Fibroblast of the conjunctiva (primary cell): ENCODE measurements around the gene CDC6.
"Not testable (repeated sequence)": the region's sequence is repeated elsewhere in the genome, so short reads cannot be mapped to it uniquely, and the experiment has no call there.

ENCODE experiments used
- DNase-seq: peaks from one replicate; pipeline ENCODE4 v3.0.0-alpha.2; 2010; ENCODE audit warnings: low read depth

The CDC6 gene

DNA sequence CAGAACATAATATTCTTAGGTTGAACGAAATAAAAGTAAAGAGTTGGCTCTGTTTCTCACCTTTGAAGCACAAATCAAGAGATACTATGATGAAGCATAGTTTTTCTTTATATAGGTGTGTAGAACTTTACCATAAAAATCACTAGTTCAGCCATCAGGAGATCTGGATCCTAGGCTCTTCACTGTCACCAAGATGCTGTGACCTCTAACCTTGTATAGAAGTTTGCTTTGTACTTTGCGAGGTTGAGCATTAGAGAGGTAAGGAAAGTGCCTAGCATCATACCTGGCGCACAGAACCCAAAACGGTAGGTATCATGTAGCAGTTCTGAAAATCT, 553 bp upstream of the CDC6 start:
- DNase-seq = no peak

DNA sequence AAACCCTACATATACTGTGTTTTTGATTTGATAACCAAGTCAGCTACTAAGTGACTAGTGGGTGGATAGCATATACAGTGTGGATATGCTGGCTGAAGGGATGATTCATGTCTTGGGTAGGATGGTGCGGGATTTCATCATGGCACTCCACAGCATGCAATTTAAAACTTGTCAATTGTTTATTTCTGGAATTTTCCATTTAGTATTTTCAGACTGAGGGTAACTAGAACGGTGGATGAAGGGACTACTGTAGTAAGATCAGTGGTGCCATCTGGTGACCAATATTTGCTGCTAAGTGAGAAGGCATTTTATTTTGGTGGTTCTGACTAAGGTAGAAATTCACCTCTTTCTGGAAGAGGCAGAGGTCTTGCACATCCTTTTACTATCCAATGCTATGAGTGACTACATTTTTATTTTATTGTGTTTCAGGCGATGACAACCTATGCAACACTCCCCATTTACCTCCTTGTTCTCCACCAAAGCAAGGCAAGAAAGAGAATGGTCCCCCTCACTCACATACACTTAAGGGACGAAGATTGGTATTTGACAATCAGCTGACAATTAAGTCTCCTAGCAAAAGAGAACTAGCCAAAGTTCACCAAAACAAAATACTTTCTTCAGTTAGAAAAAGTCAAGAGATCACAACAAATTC, 3.1 kb downstream of the CDC6 start:
- DNase-seq = peak; percentile 94

DNA sequence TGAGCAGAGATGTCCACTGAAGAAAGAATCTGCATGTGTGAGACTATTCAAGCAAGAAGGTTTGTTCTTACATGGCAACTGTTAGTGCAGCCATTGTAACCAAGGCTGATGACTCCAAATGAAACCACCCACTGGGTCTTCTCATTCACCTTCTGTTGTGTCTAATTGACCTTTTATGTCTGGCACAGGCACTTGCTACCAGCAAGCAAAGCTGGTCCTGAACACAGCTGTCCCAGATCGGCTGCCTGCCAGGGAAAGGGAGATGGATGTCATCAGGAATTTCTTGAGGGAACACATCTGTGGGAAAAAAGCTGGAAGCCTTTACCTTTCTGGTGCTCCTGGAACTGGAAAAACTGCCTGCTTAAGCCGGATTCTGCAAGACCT, 3.6 kb downstream of the CDC6 start:
- no peak for DNase-seq

DNA sequence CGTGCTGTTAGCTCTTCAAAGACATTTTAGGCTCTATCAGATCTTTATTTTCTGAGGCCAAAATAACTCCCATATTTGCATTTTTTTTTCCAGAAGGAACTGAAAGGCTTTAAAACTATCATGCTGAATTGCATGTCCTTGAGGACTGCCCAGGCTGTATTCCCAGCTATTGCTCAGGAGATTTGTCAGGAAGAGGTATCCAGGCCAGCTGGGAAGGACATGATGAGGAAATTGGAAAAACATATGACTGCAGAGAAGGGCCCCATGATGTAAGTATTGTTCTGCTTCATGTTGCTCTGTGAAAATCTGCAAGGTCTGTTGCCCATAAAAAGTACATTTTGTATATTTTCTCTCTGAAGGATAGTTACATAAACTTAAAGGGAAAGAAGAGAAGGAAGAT, 5.7 kb downstream of the CDC6 start:
- DNase-seq = no peak

DNA sequence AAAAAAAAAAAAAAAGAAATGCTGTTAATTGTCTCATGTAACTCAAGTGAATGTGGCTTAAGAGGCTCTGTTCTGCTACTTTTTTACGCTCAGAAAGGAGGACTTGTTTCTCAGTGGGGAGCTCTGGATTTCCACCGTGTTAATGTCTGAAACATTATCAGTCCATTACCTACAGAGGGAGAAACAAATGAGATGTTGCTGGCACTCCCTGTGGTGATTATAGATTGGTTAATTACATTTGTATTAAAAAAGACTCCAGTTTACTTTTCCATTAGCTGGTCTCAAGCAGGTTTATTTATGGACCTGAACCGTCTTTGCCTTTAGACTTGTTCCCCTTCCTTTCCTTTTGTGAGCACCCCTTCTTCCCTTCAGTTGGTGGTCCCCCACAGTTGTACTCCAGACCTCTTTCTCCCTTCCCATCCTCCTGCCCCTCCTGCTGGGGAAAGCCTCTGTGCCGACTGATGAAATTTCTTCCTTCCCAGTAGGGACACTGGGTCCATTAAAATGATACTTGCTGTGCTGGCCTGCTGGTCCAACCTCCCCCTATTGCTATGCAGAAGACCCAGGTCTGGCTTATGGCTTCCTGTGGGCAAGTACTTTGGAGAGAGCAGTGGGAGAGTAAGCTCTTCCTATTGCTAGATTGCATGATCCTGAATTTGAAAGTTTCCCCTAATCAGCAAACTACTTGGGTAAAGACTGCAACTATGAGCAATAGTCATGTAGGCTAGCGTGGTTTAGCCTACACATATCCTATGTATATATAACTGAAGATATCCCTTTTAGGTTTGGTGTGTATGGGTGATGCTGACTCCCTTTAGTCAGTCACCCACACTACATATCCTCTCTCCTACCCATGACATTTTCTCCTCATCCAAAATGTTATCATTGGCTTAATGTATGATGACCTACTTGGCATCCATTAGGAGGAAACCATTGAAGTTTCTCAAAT, 8.1 kb downstream of the CDC6 start:
- DNase-seq = no peak

DNA sequence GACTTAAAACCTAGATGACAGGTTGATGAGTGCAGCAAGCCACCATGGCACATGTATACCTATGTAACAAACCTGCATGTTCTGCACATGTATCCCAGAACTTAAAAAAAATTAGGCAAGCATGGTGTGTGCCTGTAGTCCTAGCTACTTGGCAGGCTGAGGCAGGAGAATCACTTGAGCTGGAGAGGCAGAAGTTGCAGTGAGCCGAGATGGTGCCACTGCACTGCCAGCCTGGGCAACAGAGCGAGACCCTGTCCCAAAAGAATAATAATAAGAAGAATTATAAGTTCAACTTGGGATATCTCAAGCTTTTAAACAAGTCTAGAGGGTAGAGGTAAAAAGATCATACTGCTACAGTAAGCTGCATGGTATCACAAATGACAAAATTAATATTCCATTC, 9.8 kb downstream of the CDC6 start:
- DNase-seq = no peak

DNA sequence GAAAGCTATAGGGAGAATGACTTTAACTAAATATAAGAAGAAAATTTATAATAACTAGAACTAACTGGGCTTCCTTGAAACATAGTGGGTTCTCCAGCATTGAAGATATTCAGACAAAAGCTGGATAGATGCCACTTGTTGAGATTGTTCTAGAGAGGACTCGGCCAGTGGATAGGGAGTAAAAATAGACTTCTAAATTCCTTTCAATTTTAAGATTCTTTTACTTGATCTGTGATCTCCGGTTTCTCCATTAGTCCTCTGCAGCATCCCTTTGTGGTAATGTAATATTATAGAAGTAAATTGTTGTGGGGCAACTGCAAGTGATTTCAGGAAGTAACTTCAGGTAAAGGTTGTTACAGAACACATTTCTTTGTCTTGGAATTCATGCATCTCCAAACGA, 11.0 kb downstream of the CDC6 start:
- no peak for DNase-seq

DNA sequence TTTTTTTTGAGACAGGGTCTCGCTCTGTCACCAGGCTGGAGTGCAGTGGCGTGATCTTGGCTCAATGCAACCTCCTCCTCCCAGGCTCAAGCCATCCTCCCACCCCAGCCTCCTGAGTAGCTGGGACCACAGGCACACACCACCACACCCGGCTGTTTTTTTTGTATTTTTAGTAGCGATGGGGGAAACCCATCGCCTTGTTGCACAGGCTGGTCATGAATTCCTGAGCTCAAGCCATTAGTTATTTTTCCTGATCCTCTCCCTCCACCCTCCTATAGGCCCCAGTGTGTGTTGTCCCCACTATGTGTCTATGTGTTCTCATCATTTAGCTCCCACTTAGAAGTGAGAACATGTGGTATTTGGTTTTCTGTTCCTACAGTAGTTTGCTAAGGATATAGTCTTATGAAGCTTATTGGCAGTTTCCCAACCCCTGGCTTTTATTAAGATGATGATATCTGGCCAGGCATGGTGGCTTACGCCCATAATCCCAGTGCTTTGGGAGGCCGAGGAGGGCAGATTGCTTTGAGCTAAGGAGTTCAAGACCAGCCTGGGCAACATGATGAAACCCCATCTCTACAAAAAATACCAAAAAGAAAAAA, 11.6 kb downstream of the CDC6 start:
- peak; percentile 66 for DNase-seq

DNA sequence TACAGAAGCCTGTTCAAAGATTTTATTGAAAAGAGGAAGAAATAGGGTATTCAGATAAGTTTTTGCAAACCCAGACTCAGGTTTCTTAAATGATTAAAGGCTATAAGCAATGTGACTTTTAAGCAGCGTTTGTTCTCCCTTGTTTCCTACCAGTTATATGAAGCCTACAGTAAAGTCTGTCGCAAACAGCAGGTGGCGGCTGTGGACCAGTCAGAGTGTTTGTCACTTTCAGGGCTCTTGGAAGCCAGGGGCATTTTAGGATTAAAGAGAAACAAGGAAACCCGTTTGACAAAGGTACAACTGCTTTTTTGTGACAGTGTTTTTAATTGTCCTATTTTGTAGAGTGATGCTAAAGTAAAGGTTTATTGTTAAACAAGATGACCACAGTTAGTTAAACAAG, 13.6 kb downstream of the CDC6 start:
- no peak for DNase-seq

DNA sequence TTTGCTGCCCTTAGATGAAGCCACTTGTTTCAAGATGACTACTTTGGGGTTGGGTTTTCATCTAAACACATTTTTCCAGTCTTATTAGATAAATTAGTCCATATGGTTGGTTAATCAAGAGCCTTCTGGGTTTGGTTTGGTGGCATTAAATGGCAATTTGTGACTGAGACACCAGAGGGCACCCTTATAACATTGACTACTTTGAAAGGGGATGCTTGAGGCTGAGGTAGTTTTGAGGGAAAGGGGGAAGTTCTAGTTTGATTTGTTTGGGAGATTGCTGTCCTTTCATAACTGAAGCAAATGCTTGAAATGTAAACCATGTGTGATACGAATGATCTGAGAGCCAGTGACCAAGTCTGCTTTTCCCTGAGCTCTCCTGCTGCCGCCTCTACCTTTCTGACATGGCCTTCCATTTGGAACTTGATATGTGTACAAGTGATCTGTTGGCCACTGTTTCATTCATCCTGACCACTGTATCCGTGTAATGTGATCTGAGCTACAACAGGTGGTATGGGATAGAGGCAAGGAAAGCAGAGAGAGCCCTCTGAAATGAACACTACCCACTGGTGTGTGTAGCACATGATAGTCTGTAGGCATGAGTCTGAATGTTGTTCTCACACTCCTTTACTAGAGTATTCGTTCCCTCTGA, 15.5 kb downstream of the CDC6 start:
- peak; percentile 77 for DNase-seq

DNA sequence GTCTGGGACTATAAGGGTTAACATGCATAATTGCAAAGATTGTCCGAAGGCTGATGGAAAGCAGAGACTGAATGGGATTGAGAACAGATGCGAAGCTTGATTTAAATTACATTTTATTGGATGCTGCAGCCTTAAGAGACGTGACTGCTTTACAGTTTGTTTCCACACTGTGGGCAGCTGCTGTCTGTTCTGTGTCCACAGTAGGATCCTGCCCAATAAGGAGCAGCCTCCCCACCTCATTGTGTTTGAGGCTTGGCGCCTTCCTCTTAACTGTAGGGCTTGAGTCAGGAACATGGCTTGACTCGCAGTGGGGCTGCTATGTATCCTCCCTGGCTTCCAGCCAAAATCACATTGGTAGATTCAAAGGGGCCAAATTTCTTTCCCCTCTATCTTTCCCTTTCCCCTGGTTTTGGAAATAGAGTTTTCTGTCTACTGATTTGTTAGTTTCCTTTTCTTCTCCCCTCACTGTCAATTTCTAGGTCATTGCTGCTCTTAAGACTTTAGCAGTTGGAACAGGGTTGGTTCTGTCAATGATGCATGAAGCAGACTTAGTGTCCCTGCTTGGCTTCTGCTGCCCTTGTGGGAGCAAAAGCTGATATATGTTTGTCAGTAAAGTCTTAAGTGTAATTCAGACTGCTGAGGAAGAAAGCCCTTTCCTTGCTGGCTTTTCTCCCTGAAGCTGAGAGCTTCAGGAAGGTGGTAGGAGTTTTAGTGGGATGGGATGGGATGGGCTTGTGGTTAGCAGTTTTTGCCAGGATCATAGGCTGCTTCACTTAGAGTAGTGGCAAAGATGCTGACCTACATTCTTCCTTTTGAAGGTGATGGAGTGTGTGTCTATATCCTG, 16.3 kb downstream of the CDC6 start:
- DNase-seq = peak; percentile 65

DNA sequence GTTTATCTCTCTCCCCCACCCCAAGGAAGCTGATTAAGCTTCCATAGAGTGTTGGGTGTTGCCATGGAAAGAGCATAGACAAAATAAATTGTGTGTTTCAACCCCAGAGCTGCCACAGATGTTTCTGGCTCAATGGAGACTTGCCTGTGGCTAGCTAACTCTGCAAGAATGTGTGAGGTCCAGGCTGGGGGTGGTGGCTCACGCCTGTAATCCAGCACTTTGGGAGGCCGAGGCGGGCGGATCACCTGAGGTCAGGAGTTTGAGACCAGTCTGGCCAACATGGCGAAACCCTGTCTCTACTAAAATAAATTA, 16.8 kb downstream of the CDC6 start:
- peak; percentile 77 for DNase-seq

DNA sequence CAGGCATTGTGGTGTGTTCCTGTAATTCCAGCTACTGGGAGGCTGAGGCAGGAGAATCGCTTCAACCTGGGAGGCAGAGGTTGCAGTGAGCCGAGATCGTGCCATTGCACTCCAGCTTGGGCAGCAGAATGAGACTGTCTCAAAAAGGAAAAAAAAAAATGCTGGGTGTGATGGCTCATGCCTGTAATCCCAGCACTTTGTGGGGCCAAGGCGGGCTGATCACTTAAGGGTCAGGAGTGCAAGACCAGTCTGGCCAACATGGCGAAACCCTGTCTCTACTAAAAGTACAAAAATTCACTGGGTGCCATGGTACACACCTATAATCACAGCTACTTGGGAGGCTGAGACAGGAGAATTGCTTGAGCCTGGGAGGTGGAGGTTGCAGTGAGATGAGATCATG, 17.2 kb downstream of the CDC6 start:
- not testable (repeated sequence) for DNase-seq

DNA sequence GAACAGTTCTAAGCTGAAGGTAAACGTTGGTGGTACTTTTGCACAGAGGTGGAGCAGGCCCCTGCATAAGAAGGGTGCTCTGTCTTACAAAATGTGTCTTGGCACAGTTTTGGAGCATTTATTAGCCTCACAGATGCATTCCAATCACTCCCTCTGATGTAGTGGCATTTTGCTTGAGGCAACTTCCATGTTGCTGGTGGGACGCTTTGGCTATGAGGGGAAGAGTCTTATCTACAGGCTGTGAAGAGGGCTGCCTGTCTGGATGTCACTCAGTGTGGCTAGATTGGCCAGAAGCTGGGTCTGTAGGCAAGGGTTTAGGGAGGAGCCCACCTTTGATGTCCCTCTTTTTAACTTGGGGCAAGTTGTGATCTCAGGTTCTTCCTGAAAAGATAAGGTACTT, 18.7 kb downstream of the CDC6 start:
- DNase-seq = no peak

DNA sequence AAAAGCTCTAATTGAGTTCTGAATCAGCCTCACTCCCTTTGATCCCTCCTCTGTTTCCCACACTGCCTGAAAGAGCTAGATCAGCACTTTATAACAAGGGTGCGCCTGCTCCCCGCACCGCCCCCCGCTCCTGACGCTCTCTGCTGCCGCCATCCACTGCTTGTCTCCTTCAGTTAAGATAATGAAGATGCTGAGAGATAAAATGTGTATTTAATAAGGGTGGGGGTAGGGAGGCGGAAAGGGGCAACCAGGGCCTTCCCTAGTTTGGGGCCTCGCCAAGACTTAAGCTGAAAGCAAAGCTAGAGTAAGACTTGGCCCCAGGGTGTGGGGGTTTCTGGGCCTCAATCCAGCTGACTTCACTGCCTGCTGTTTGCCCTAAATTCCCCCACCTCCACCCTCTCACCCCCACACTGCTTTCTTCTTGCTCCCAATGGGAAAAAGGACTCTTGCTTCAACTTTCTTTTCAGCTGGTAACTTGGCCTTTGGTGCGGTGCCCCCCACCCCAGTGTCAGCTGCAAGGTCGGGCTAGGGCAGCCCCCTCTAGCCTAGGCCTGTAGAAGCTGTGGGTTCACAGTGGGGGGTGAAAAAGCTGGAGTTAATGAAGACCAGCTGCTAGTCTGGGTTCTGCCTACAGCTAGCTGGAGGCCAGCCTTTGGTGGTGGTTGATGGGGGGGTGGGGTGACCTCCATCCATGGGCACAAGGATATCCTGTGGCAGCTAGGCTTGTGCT, 19.5 kb downstream of the CDC6 start:
- peak; percentile 88 for DNase-seq

DNA sequence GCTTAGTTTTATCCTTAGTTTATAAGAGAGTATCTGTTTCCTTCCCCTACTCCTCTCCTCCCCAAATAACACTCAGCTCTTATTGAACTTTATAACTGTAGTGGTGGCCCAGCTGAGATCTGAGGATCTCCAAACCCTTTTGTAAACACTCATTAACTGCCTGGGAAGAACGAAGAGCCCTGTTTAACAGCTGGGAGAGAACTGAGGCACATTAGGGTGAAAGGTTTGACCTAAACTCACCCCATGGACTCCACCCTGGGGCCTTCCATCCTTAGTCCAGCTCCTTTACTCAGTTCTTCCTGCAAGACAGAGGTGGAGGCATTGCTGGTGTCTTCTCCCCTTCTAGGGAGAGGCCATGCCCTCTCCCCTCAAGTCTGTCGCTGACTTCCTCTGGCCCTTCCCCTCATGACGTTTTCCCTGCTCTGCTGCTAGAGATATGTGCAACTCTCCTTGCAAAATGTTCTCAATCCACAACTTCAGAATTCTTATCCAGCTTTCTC, 20.1 kb downstream of the CDC6 start:
- DNase-seq = no peak

DNA sequence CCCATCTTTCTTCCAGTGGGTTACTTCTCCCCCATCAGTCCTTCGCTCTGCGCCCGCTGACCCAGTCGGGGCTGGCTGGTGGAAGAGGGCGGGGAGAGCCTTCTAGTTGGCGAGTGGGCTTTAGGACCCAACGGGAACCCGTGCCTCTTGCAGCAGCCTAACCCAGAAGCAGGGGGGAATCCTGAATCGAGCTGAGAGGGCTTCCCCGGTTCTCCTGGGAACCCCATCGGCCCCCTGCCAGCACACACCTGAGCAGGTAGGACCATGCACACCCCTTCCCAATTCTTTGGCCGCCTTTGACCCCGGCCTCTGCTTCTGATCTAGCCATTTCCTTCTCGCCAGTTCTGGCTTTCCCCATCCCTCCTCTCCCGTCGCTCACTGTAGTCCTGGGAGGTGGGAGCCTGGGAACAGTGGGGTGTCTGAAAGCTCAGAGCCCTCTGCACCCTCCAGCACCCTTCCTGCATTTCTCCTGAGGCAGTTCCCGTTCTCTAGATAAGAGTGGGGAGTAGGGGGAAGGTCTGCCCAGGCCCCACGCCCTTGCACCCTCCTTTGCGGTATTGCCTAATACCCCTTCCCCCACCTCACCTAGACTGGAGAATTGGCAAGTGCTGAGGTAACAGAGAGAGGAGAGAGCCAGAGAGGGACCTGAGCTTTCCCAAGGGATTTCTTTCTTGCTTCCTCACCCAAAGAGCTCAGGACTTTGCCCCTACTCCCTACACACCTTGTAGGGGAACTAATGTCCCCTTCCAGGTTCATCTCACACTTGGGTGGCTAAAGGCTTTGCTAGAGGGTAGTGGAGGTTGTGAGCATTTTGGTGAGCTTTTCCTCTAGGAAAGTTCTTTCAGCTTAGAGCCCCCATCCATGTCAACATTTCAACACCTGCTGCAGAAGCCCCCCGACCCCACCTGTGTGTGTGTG, 21.6 kb downstream of the CDC6 start, which contains the start of gene RARA:
Gene RARA (plus strand): TSS at position 150 of the 918 bp plus-strand sequence. CDS start 22,039 bp downstream, outside the sequence.
- DNase-seq = no peak

DNA sequence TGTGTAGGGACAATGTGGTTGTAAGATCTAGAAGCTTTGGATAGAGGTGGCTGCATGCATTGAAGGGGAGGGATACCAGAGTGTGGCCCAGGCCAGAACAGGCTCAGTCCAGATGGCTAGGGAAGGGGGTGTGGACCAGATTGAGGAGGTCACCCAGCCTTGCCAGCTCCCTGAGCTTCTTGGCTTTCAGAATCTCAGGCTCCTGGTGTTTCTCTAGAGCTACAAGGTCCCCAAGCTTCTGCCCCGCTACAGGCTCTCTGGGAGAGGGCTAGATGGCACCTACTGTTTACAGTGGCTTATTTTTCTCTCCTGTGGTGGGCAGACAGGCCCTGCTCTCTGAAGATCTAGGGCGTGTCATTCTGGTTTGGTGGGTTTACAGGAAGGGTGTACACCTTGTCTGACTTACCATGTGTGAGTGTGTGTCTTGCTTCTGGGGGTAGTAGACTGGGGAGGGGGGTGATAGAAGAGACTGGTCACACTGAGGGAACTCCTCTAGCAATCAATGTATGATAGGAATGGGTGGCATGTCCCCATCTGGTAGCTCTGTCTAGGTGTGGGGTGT, 22.4 kb downstream of the CDC6 start:
- DNase-seq = no peak

DNA sequence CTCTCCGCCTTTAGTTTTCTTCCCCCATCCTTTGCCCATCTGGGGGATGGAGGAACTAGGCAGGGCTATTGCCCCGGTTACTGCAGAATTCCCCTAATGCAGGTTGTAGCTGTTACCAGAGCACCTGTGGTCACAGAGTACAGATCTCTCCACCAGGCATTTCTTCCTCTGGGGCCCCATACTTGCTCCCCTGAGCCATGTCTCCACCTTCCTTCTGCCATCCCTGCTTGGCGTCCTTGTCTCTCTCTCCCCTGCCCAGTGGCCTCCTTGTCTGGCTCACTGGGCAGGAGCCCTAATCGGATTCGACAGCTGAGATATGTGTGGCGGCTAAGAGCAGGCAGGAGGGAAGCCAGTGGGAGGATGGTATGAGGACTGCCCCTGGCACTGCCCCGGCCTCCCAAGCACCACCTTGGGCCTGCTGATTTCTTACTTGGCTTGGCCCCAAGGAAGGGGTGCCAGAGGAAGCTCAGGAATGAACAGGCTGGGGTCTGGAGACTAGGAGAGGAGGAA, 23.3 kb downstream of the CDC6 start:
- DNase-seq = no peak
